GOT3 (cell line): ENCODE results near the gene KCNT1.
"Not testable (repeated sequence)": the region's sequence is repeated elsewhere in the genome, so short reads cannot be mapped to it uniquely, and the experiment has no call there.

Experiments
- DNase-seq: peaks from one replicate; lab custom pipeline; 2025; ENCODE audit warnings: mixed read lengths; lab: John Stamatoyannopoulos, UW

The KCNT1 gene

DNA sequence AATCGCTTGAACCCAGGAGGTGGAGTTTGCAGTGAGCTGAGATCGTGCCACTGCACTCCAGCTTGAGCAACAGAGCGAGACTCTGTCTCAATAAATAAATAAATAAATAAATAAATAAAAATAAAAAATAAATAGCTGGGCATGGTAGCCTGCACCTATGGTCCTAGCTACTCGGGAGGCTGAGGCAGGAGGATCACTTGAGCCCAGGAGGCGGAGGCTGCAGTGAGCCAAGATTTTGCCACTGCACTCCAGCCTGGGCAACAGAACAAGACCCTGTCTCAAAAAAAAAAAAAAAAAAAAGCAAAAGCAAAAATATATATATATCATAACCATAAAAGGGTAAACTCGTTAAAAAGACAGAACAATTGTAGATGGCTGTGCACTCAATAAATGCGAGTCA lies 29.2 kb upstream of the KCNT1 start:
- not testable (repeated sequence) for DNase-seq

DNA sequence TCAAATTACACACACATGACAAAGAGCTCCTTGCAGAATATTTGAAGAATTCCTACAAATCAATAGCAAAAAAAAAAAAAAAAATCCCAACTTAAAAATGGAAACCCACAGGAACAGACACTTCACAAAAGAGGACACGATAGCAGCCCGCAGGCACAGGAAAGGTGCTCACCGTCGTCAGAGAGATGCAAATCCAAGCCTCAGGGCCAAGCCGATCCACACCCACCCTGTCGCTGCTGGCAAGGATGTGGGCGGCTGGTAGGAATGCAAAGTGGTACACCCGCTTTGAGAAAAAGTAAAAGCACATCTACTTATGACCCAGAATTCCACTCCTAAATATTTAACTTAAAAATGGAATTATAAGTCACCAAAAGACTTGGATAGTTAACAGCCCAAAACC lies 28.0 kb upstream of the KCNT1 start:
- no peak for DNase-seq

DNA sequence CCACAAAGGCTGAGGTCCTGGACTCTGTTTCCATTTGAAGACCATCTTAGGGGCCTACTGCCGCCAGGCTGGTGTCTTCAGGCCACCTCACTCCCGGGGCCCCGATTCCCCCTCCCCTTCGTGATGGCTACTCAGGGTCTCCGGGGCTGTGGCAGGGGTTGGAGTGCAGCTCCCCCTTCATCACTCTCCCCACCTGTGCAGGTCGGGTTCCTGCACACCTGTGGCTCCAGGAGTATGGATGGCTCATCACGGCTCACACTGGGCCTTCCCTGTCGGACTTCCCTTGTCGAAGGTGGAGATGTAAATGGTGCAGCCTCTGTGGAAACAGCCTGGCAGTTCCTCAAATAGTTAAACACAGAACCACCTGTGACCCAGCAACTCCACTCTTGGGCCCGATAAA lies 27.0 kb upstream of the KCNT1 start:
- no peak for DNase-seq

DNA sequence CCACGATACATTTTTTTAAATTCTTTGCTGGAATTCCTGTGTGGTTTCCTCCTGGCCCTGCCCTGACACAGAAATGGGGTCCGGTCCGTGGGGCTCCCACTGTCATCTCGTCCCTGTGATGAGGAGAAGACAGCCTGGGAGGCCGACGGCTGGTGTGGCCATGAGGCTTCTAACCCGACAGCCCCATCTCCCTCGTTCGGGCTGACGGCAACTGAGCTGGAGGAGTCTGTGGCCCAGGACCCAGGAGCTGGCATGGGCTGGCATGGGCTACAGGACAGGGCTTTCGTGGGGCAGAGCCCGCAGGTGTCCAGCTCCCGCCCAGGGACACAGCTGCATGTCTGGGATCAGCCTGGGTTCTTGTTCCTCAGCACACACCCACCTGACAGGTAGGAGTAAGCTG lies 25.1 kb upstream of the KCNT1 start:
- DNase-seq: no peak

DNA sequence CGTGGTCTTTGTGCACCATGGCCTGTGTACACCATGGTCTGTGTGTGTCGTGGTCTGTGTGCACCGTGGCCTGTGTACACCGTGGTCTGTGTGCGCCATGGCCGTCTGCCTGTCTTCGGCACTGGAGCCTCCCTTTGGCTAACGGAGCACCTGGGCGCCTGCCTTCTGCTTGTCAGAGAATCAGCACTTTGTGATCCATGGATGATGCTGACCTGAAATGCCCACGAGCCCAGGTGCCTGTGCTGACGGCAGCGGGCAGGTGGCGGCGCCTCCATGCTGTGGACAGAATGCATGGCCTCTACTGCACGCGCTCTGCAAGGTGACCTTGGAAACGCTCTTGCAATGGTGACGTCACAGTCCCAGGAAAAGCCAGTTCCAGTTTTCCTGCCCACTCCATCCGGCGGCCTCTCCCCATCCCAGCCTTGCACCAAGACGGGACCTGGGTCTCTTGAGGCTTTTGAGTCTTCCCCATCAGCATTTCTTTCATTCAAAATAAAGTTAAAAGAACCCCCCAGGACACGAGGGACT lies 24.3 kb upstream of the KCNT1 start:
- DNase-seq: no peak

DNA sequence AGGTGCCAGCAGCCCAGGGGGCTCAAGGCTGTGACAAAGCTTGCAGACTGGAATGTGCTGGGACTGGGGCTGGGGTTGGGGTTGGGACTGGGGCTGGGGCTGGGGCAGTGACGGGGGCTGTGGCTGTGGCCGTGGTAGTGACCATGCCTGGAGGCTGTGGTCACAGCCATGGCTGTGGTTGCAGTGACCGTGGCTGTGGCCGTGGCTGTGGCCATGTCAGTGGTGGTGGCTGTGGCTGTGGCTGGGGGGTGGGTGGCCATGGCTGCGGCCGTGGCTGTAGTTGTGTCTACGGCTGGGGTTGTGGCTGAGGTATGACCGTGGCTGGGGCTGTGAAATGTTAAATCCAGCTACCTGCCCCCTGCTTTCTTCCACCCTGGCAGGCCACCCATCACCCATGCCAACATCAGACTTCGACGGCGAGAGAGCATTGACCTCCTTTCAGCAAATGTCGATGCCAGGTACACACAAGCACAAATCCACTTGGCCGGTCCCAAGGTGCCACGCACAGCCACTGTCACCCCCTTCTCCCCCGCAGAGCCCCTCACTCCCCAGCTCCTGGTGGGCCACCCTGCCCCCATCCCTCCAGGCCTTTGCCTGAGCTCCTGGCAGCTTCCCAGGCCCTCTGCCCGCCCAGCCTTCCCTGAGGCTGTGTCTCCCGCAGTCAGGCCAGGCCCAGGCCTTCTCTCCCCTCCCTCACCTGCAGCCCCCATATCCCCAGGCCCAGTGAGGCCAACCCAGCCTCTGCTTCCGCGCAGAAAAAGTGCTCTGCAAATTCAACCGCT lies 23.6 kb upstream of the KCNT1 start:
- DNase-seq: no peak

DNA sequence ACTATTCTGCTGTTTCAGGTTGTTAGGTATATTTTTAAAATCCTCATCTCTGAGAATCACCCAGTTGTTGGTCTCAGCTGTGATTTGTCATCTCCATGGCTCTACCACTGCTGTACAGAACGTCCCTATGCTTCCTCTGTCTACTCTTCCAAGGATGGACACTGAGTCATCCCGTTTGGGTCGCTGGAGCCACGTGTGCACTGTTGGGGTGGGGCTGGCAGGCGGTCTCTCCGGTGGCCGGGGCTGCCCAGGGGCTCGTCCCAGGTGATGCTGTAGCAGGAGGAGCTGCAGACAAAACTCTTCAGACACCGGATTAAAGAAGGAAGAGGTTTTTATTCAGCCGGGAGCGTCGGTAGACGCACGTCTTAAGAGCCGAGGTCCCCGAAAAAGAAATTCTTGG lies 21.9 kb upstream of the KCNT1 start:
- DNase-seq: no peak

DNA sequence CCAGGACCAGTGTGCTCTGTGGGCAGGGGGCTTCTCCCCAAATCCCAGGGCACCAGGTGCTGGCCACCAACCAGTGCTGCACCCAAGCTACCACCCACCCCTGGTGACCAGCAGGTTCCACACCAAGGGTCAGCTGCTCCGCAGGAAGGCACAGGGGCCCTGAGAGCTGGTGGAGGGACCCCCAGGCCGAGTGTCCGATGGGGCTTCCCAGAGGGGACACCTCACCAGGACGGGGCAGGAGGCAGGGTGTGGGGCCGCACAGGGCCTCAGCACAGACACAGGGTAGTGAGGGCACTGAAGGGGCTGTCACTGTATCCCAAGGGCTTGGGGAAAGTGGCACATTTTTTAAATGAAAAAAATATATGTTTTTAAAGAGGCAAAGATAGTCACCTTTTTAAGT lies 20.8 kb upstream of the KCNT1 start:
- no peak for DNase-seq

DNA sequence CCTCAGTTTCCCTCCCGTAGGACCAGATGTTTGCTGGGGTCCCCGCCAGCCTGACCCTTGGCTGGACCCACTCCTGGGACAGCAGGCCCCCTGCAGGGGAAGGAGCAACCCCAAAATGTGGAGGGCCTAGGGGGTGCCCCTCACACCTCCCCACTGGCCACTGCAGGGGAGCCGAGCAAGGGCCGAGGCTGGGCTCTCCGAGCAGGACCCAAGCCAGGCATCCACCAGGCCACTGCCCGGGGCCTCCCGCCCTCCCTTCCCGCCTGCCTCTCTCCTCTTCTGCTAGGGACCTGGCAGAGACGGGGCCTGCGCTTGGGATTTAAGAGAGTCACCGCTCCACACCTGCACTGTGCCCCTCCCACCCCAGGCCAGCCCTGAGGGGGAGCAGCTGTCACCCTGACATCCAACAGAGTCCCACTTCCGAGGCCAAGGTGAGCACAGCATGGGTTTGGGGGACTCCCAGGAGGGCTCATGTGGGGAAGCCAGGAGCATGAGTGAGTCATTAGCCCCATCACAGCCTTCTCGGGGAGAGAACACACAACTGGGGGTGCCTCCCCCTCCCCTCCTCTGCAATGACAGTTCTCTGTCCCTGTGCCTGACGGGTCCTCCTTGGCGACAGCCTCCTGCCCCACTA lies 18.5 kb upstream of the KCNT1 start:
- no peak for DNase-seq

DNA sequence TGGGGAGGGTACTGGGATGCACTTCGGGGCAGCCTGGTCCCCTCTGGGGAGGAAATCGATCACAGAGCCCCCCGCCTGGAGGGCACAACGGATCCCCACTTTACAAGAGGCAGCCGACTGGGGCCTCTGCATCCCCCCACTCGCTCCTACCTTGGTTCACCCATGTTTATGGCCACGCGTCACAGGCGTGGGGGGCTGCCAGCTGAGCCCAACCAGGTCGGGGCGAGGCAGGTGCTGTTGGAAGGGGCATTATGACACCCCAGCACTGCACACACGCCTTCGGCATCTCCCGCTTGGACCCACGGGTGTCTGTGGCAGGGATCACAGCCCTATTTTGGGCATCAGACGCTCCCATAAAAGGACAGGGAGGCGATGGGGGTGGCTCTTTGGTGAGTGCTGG lies 17.3 kb upstream of the KCNT1 start:
- DNase-seq: no peak

DNA sequence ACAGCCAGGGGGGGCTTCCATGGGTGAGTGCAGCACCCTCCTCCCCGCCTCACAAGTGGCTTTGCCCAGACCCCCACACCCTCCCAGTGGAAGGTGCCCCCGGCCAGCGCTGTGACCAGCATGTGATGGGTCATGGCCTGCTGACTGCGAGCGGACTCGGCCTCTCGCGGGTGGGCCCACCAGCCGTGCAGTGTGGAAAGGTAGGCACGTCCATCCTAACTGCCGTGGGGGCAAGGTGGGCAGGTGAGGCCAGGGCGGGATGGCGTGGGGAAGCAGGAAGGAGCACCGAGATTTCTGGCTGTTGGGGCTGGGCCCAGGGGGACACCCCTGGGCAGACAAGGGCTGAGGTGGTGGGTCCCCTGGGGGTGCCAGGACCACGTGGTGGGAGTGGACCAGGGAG lies 14.8 kb upstream of the KCNT1 start:
- no peak for DNase-seq

DNA sequence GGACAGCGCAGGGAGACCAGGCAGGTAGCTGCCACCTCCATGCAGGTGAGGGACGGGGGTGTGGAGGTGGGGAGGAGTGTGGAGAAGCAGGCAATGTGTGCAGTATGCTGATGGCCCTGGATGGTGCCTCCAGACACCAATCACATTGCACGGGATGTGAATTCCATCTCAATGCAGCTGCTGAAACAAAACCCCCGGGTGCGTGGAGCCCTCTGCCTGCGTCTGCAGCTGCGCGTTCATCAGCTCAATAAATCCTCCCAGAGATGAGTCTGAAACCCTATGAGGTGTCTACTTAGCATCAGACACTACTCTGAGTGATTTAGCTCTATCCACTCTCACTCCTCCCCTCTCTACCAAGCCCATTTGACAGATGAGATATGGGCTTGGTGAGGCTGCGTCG lies 13.0 kb upstream of the KCNT1 start:
- DNase-seq: no peak

DNA sequence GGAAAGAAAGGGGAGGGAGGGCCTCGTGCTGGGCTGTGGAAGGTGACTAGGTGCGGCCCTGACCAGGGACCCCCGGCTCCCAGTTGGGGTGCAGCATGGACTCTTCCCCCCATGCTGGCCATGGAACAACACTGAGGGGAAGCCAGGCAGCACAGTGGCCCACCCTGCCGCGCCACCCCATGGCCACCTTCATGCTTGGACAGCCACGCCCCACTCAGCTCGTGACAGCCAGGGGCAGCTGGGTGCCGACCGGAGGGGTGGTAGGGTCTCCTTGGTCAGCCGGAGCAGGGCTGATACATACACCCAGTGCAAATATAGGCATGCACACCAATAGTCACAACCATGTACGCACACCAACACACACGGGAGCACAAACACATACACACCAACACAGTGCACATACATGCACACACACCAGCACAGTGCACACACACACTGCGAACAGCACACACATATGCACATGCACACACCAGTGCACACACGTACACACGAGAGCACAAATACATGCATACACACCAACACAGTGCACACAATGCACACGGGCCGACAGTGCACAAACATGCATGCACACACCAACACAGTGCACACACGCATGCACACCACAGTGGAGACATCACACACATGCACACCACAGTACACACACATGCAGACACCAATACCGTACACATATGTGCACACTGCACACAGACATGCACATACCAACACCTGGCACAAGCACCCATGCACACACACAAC lies 11.0 kb upstream of the KCNT1 start:
- no peak for DNase-seq

DNA sequence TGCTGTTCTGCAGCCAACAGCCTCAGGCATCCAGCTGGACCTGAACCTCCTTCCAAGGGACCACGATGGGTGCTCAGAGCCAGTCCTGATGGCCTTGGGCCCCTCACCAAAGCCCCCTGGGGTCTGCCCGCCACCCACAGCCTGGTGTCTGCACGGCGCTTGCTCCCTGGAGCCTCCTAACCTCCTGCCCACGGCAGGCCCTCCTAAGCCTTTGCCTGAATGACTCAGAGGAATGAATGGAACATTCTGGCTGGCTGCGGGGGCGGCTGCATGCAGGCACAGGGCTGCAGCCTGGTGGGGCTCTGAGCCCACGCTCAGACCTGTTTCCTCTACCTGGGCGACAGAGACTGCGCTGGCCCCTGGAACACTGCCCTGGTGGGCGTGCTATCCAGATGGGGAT lies 9.6 kb upstream of the KCNT1 start:
- no peak for DNase-seq

DNA sequence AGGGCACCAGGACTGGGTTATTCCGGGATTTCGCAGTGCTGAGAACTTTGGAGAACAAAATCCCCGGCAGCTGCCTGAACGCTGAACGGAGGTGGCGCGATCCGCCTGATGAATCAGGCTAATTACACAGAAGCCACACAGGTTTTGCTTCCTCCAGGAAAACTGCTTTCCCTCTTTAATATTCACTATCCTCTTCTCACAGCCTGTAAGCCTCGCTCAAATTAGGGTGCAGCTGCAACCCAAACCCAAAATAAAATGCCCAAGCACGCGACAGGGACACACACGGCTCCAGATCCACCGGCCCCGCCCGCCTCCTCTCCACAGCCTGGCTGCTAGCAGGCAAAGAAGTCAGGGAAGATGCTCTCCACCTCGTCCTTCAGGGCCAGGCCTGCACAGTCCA lies 8.7 kb upstream of the KCNT1 start:
- DNase-seq: no peak

DNA sequence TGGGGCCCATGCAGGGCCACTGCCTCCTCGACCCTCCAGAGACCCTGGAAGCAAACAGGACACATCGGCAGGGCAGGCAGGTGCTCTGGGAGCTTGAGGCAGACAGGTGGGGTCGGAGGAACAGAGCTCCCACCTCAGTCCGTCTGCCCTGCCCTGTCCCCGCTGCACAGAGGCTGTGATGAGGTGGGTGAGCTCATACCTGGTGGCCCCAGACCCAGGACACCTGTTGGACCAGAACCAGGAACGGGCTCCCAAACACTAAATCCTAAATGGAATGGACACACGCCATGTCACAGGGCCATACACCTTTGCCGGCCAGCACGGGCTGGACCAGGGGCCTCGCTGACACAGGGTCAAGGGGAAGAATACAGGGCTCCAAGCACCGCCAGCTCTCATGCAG lies 8.2 kb upstream of the KCNT1 start:
- DNase-seq: no peak

DNA sequence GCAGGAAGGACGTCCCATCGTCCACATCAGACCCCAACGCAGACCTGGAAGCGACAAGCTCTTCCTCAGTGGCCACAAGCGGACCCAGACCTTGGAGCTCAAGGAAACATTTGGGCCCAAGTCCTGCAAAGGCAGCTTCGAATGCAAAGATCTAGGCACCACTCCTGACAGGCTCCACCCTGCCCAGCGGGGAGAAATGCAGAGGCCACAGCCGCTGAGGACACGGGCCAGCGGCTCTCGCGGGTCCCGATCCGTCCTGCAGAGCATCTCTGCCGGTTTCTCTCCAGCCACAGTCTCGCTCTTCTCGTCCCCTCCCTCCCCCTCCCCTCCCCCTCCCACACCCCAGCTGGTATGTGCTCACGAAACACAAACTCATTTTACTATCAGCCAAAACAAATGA lies 7.6 kb upstream of the KCNT1 start:
- DNase-seq: no peak

DNA sequence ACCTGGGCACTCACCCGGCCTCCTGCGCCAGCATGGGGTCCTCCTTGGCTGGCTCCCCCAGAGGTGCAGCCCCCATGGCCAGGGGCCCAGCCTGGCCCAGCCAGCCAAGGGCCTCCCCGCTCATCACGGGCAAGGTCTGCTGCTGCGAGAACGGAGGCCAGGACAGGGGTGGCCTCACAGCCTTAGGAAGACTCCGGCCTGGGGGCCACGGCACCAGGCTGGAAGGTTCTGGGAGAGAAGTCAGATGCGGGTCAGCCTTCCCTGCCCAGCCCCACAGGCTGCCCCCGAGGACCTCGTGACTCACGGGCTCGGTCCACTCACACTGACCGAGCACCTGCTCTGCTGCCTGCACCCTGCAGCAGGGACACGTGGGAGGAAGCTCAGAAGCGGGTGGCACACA lies 6.9 kb upstream of the KCNT1 start:
- DNase-seq: no peak

DNA sequence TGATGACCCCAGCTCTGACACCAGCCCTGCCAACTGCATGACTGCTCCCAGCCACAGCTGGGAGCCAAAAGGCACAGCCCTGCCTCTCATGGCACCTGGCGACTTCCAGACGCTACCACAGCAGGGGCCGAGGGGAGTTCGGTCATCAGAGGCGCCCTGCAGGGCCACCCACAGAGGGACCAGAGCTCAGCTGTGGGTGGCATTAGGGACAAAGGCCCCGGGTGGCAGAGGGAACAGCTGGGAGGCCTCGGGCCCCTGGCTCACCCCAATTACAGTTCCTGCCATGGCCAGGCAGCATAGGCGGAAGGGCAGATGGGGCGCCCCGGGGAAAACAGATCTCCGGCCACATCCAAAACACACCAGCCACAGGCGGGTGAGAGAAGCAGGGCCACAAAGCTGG lies 6.3 kb upstream of the KCNT1 start:
- DNase-seq: no peak

DNA sequence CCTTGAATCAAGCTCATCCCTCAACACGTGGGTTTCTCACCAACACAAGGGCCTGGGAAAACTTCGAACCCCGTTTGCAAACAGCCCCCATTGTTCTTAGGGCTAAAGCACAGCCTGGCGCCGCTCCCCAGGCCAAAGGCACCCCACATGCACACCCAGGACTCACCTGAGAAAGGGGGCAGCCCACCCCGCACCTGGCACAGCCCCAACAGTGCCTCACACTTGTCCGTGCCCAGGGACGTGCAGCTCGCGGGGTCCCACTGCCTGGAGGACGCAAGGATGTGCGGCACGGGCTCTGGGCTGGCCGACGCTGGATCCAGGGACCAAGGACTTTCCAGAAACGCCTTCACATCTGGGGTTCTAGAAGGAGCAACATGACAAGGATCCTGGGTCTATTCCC lies 5.5 kb upstream of the KCNT1 start:
- DNase-seq: no peak

DNA sequence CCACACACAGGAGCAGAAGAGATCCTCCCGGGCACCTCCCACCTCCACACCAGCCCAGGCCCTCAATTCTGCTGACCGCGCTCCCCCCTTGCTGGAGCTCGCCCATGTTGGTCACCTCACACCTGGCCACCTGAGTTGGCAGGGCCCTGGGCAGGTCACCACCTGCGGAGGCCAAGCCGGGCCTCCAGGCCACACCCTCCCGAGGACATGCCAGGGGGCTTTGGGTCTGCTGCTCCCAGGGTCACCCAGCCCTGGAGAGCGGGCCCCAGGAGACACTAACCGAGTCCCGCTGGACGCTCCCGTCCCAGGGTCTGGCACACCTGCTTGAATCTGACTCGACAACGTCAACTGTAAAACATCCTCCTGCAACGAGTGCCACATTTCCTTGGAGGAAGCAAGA lies 4.8 kb upstream of the KCNT1 start:
- no peak for DNase-seq

DNA sequence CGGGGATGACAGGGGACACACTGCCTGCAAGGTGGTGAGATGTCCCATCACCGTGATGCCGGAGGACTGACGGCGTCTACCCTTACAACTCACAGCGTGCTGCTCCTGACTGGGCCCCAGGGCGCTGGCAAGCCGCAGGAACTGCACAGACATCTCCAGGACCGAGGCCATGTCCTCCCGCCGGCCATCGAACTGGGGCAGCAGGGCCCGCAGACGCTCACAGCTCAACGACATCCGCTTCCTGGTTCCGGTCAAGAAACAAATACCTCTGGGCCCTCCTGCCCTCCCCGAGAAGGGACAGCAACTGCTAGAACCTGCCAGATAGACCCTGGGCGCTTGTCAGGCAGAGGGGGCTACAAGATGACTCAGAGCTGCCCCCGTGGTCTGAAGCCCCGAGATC lies 3.7 kb upstream of the KCNT1 start:
- no peak for DNase-seq

DNA sequence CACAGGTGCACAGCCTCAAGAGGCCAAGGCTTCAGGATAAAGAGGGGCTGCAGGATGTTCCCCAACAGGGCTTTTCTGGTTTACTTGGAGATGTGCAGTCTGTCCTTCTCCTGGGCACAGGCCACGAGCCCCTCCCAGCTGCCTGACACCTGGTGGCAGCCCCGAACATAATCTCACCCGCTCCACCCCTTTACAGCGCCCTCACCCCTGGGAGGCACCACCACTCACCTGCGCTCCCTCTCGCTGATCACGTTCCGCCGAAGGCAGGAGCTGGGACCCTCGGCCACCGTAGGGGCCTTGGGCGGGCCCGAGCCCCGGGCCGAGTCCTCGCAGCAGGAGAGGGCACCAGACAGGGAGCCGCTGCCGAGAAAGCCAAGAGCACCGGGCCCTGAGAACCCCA lies 3.2 kb upstream of the KCNT1 start:
- DNase-seq: no peak
